GM23338 (cell line): ENCODE data around the gene REX1BD. TPM values are rescaled to one million over a fixed set of nuclear protein-coding genes. Genes with fewer than 3 reads are reported as not detected.
A peak's percentile ranks its signal among the peaks of the same experiment; 100 is the strongest.

Source experiments
- ATAC-seq: fragments of 200-7000 bp; cut with Tn5 transposase; 3 replicates; pipeline ENCODE4 v1.9.1; 2020
- DNase-seq: peaks from one replicate; pipeline ENCODE4 v3.0.0-alpha.2; 2015; ENCODE audit warnings: low spot score
- H2AFZ ChIP-seq: fragments of 200-600 bp; sonication (generic); 2 replicates; pipeline ENCODE4 v1.8.0; 2016; ENCODE audit warnings: antibody characterized with exemption, mild to moderate bottlenecking, moderate library complexity
- H3F3A ChIP-seq: fragments of 200-600 bp; sonication (generic); replicated peaks from 2 replicates; pipeline ENCODE4 v1.8.0; 2017; ENCODE audit warnings: antibody characterized with exemption, mixed run types, low read depth
- H3K27ac ChIP-seq: fragments of 200-600 bp; sonication (generic); 2 replicates; pipeline ENCODE4 v1.6.1; 2016; ENCODE audit warnings: low read depth
- H3K27me3 ChIP-seq: fragments of 200-600 bp; sonication (generic); 2 replicates; pipeline ENCODE4 v1.8.0; 2016; ENCODE audit warnings: mild to moderate bottlenecking, mixed run types, moderate library complexity; ENCODE audit not compliant: insufficient read depth
- H3K36me3 ChIP-seq: fragments of 200-600 bp; sonication (generic); 2 replicates; pipeline ENCODE4 v1.8.0; 2016; ENCODE audit warnings: mild to moderate bottlenecking; ENCODE audit not compliant: insufficient read depth
- H3K4me1 ChIP-seq: fragments of 200-600 bp; sonication (generic); 2 replicates; pipeline ENCODE4 v1.8.0; 2016; ENCODE audit warnings: mild to moderate bottlenecking, moderate library complexity; ENCODE audit not compliant: insufficient read depth
- H3K4me2 ChIP-seq: fragments of 200-600 bp; sonication (generic); 2 replicates; pipeline ENCODE4 v1.7.1; 2017; ENCODE audit warnings: mixed run types
- H3K4me3 ChIP-seq: fragments of 200-600 bp; sonication (generic); 2 replicates; pipeline ENCODE4 v1.6.1; 2016; ENCODE audit warnings: mixed run types
- H3K79me2 ChIP-seq: fragments of 200-600 bp; sonication (generic); replicated peaks from 2 replicates; pipeline ENCODE4 v1.8.0; 2017; ENCODE audit warnings: mild to moderate bottlenecking; ENCODE audit not compliant: insufficient read depth
- H3K9me2 ChIP-seq: fragments of 200-600 bp; sonication (generic); 2 replicates; pipeline ENCODE4 v1.8.0; 2017; ENCODE audit not compliant: insufficient read depth
- H4K20me1 ChIP-seq: fragments of 200-600 bp; sonication (generic); replicated peaks from 2 replicates; pipeline ENCODE4 v1.8.0; 2017; ENCODE audit warnings: mild to moderate bottlenecking; ENCODE audit not compliant: insufficient read depth
- H3K27ac Mint-ChIP-seq: 2 replicates; pipeline ENCODE4 v1.8.0; 2020; ENCODE audit warnings: inconsistent platforms, mild to moderate bottlenecking, moderate library complexity, mixed read lengths
- H3K27me3 Mint-ChIP-seq: 3 replicates; pipeline ENCODE4 v1.8.0; 2022; ENCODE audit warnings: low read depth, mild to moderate bottlenecking, moderate library complexity, mixed read lengths, inconsistent platforms; ENCODE audit not compliant: insufficient read depth, poor library complexity
- H3K36me3 Mint-ChIP-seq: 3 replicates; pipeline ENCODE4 v1.8.0; 2021; ENCODE audit warnings: low read depth, mild to moderate bottlenecking, inconsistent platforms, moderate library complexity, mixed read lengths
- H3K4me1 Mint-ChIP-seq: 3 replicates; pipeline ENCODE4 v1.8.0; 2020; ENCODE audit warnings: mild to moderate bottlenecking, inconsistent platforms, mixed read lengths
- H3K4me3 Mint-ChIP-seq: 3 replicates; pipeline ENCODE4 v1.8.0; 2021; ENCODE audit warnings: moderate library complexity, mild to moderate bottlenecking, inconsistent platforms, mixed read lengths
- H3K9me3 Mint-ChIP-seq: 3 replicates; pipeline ENCODE4 v1.8.0; 2020; ENCODE audit warnings: moderate library complexity, mild to moderate bottlenecking, inconsistent platforms, mixed read lengths
- CREB1 ChIP-seq: fragments of 250-450 bp; sonication (Bioruptor Pico); IDR thresholded peaks from 2 replicates; pipeline ENCODE4 v1.5.0; 2020; ENCODE audit warnings: low read depth, mild to moderate bottlenecking, moderate library complexity
- CTCF ChIP-seq, 2 experiments: fragments of 200-600 bp in 1 of 2; sonication (generic) in 1 of 2; conservative IDR thresholded peaks; 2 replicates each; pipeline versions ENCODE4 v1.5.1 to v1.6.1; 2016 to 2017; ENCODE audit warnings: antibody characterized with exemption in 2 of 2, low read depth in 2 of 2, mild to moderate bottlenecking in 2 of 2, moderate library complexity in 1 of 2
- ETS1 ChIP-seq: IDR thresholded peaks from 2 replicates; pipeline ENCODE4 v1.6.1; 2016; ENCODE audit warnings: antibody characterized with exemption
- EZH2 ChIP-seq: fragments of 200-600 bp; sonication (generic); IDR thresholded peaks from one replicate; pipeline ENCODE4 v1.8.0; 2017; ENCODE audit warnings: antibody characterized with exemption, mild to moderate bottlenecking, low read depth; ENCODE audit not compliant: unreplicated experiment
- POLR2AphosphoS5 ChIP-seq: IDR thresholded peaks from 2 replicates; pipeline ENCODE4 v1.6.1; 2016; ENCODE audit warnings: antibody characterized with exemption, low read depth
- STAT1 ChIP-seq: IDR thresholded peaks from one replicate; pipeline ENCODE4 v1.6.1; 2016; ENCODE audit warnings: antibody characterized with exemption; ENCODE audit not compliant: unreplicated experiment
- ZNF331 ChIP-seq: fragments of 250-450 bp; sonication (Bioruptor Pico); IDR thresholded peaks from 2 replicates; pipeline ENCODE4 v1.5.0; 2020; ENCODE audit warnings: low read depth, mild to moderate bottlenecking, moderate library complexity
- polyA plus RNA-seq: library from polyadenylated mRNA; unstranded; fragments of >200 nt; fragmentation: Nextera tagmentation; extraction: Ambion mirVana; gene quantifications from 2 replicates; pipeline ENCODE4 v1.2.1, GENCODE V29; 2016
- total RNA-seq: library from RNA; depleted of rRNA; stranded (reverse); fragments of >200 nt; shearing (Covaris generic); gene quantifications from 2 replicates; pipeline ENCODE4 v1.2.3, GENCODE V29; 2014

REX1BD gene
- total and polyA plus RNA-seq, 2 experiments from 2014 or later, result 124 to 138 TPM

GRCh38 chr19:18594096-18594823, 5.7 kb downstream of the REX1BD start:
- H3K4me3 ChIP-seq, result peak overlapping the region; percentile 68
- H3K27ac Mint-ChIP-seq, result peak overlapping the region; percentile 76
- H2AFZ ChIP-seq, result 0 out of 2 replicates have a peak overlapping the region, but pooled peaks have one; percentile 59

GRCh38 chr19:18594824-18595373, 6.3 kb downstream of the REX1BD start:
- peak overlapping the region; percentile 68 for H3K4me3 ChIP-seq
- peaks cover 51% of the 10 kb centered on the region for H3K27me3 Mint-ChIP-seq
- H3K4me1 Mint-ChIP-seq, result peaks cover 46% of the 10 kb centered on the region
- peaks cover 17% of the 10 kb centered on the region for H3K36me3 Mint-ChIP-seq
- H3K4me3 Mint-ChIP-seq, result peak overlapping the region; percentile 79
- H3K4me1 ChIP-seq, result peaks cover 46% of the 10 kb centered on the region
- no peak for ATAC-seq
- 0 out of 3 replicates have a peak, but pooled peaks cover 4% of the 10 kb centered on the region for H3K9me3 Mint-ChIP-seq
- no peaks in the 10 kb centered on the region; the same call in 1 of the 2 replicates for H4K20me1 ChIP-seq
- peaks cover 47% of the 10 kb centered on the region for H3F3A ChIP-seq
- no peak for TF ChIP-seq EZH2
- no peak for TF ChIP-seq ZNF331 (CRISPR knock-in tag)
- no peak for TF ChIP-seq CREB1 (CRISPR knock-in tag)
- TF ChIP-seq STAT1, result no peak
- TF ChIP-seq CTCF (conservative IDR thresholded peaks at IDR 0.05; ENCODE audit: low read depth in 2 of 2), result no peak
- no peak for TF ChIP-seq ETS1
- TF ChIP-seq POLR2AphosphoS5, result no peak
- H3K36me3 ChIP-seq, result no peaks in the 10 kb centered on the region; the same call in 1 of the 2 replicates
- H3K27me3 ChIP-seq, result peaks cover 15% of the 10 kb centered on the region; the same call in 1 of the 2 replicates
- peak overlapping the region; percentile 94 for H3K4me2 ChIP-seq
- H3K27ac ChIP-seq, result 0 out of 2 replicates have a peak overlapping the region, but pooled peaks have one; percentile 66
- H3K27ac Mint-ChIP-seq, result peak overlapping the region; percentile 76
- H2AFZ ChIP-seq, result 0 out of 2 replicates have a peak overlapping the region, but pooled peaks have one; percentile 59
- no peaks in the 10 kb centered on the region for H3K9me2 ChIP-seq
- DNase-seq, result no peak
- peaks cover 3% of the 10 kb centered on the region; the same call in 1 of the 2 replicates for H3K79me2 ChIP-seq

More at GRCh38 chr19:18594096-18594823, 5.7 kb downstream of the REX1BD start:
- peaks cover 12% of the 10 kb centered on the region; the same call in 1 of the 2 replicates for H3K27me3 ChIP-seq
- peak overlapping the region; percentile 94 for H3K4me2 ChIP-seq
- H3K27ac ChIP-seq, result peak overlapping the region; percentile 89; the same call in 1 of the 2 replicates
- H3K36me3 ChIP-seq, result no peaks in the 10 kb centered on the region; the same call in 1 of the 2 replicates
- H3K27me3 Mint-ChIP-seq, result peaks cover 51% of the 10 kb centered on the region
- peak; percentile 46 for ATAC-seq
- peaks cover 3% of the 10 kb centered on the region; the same call in 1 of the 2 replicates for H3K79me2 ChIP-seq
- H3K4me3 Mint-ChIP-seq, result peak overlapping the region; percentile 79
- H4K20me1 ChIP-seq, result no peaks in the 10 kb centered on the region; the same call in 1 of the 2 replicates
- 0 out of 2 replicates have a peak, but pooled peaks have one; percentile 3 for TF ChIP-seq CREB1 (CRISPR knock-in tag)
- peak; percentile 59 to 73 for TF ChIP-seq CTCF (conservative IDR thresholded peaks at IDR 0.05; ENCODE audit: low read depth in 2 of 2)
- no peak for TF ChIP-seq ETS1
- TF ChIP-seq POLR2AphosphoS5, result peak; percentile 30; the same call in 1 of the 2 replicates
- peaks cover 46% of the 10 kb centered on the region for H3K4me1 ChIP-seq
- peaks cover 47% of the 10 kb centered on the region for H3F3A ChIP-seq
- peaks cover 46% of the 10 kb centered on the region for H3K4me1 Mint-ChIP-seq
- H3K36me3 Mint-ChIP-seq, result peaks cover 17% of the 10 kb centered on the region
- H3K9me2 ChIP-seq, result no peaks in the 10 kb centered on the region
- 0 out of 3 replicates have a peak, but pooled peaks cover 4% of the 10 kb centered on the region for H3K9me3 Mint-ChIP-seq
- DNase-seq, result peak; percentile 91
